HG03442 (cell line): ENCODE data around the gene CEP72.
"Not testable (repeated sequence)": the region's sequence is repeated elsewhere in the genome, so short reads cannot be mapped to it uniquely, and the experiment has no call there.

ENCODE experiments used
- ATAC-seq: cut with Tn5 transposase; IDR thresholded peaks from one replicate; pipeline ENCODE4 v1.9.1; 2021; ENCODE audit warnings: mild to moderate bottlenecking, moderate library complexity; ENCODE audit not compliant: unreplicated experiment

Gene CEP72

GRCh38 chr5:696753-697702 is 84.9 kb downstream of the CEP72 start:
- not testable (repeated sequence) for ATAC-seq
